GM10266 (cell line): Measurements from ENCODE around the gene IL34.

Experiments
- DNase-seq: peaks from one replicate; pipeline ENCODE4 v3.0.0; 2012; ENCODE audit errors: extremely low spot score
- CTCF ChIP-seq: IDR thresholded peaks from 2 replicates; pipeline ENCODE4 v1.5.1; 2012; ENCODE audit warnings: mild to moderate bottlenecking, low read depth; ENCODE audit not compliant: control insufficient read depth, insufficient read depth; ENCODE audit errors: missing control alignments

IL34 gene

GRCh38 chr16:70660672-70661350 lies 14.5 kb downstream of the IL34 start:
- no peak for DNase-seq
- no peak for TF ChIP-seq CTCF

- no peak for DNase-seq
- TF ChIP-seq CTCF: no peak
These were observed 15.2 kb downstream of the IL34 start for GRCh38 chr16:70661534-70661917.

GRCh38 chr16:70661918-70662641 lies 15.7 kb downstream of the IL34 start:
- no peak for DNase-seq
- no peak for TF ChIP-seq CTCF

GRCh38 chr16:70662991-70663523 lies 16.7 kb downstream of the IL34 start:
- TF ChIP-seq CTCF: no peak
- no peak for DNase-seq

- TF ChIP-seq CTCF: no peak
- DNase-seq: no peak
These were observed 17.4 kb downstream of the IL34 start for GRCh38 chr16:70663524-70664324.

GRCh38 chr16:70664325-70665112 lies 18.2 kb downstream of the IL34 start:
- no peak for DNase-seq
- no peak for TF ChIP-seq CTCF
